Measurements from ENCODE around the gene DRC3. TPM values are rescaled to one million over a fixed set of nuclear protein-coding genes. Genes with fewer than 3 reads are reported as not detected.

DRC3 gene
- total and polyA plus RNA-seq, 2 donors (not counting 1 experiment from before 2014, with no cell fraction given): 0.17 TPM; not detected in 1

- no peaks in the 10 kb centered on the region for H3K27me3 ChIP-seq (replicated peaks in 1 of 4; ENCODE audit: control extremely low read depth in 1 of 4, control insufficient read depth in 3 of 4, insufficient read depth in 4 of 4, low read length in 3 of 4)
- H2AFZ ChIP-seq (ENCODE audit: insufficient read depth, low read depth, low read length, poor library complexity, severe bottlenecking): no peak overlapping the region
- TF ChIP-seq CTCF (IDR thresholded peaks at IDR 0.05) (no peak), EZH2 (IDR thresholded peaks at IDR 0.05; ENCODE audit: borderline replicate concordance, insufficient read depth, low read depth, low read length, poor library complexity, severe bottlenecking) (no peak)
- no peaks in the 10 kb centered on the region for H3K9me3 Mint-ChIP-seq (ENCODE audit: insufficient read depth)
- H3K9ac ChIP-seq (ENCODE audit: low read length): no peak overlapping the region
- no peak overlapping the region for H3K4me3 Mint-ChIP-seq
- H3K36me3 ChIP-seq (replicated peaks in 1 of 2; ENCODE audit: control extremely low read depth in 1 of 2, control insufficient read depth in 1 of 2, extremely low read depth in 1 of 2, insufficient read depth in 2 of 2, low read length in 1 of 2): no peaks in the 10 kb centered on the region
- no peak overlapping the region for H3K27ac ChIP-seq (ENCODE audit: low read length in 2 of 2)
- no peak overlapping the region for H3K4me3 ChIP-seq (ENCODE audit: control extremely low read depth in 1 of 5, extremely low read depth in 1 of 5, insufficient read depth in 1 of 5, low read depth in 2 of 5, low read length in 4 of 5)
- peaks cover 25% of the 10 kb centered on the region for H3K4me1 Mint-ChIP-seq
- H3K9me3 ChIP-seq (ENCODE audit: control extremely low read depth in 1 of 3, control insufficient read depth in 2 of 3, insufficient read depth in 1 of 3, low read length in 2 of 3): peaks cover 0 to 3% (median 0%) of the 10 kb centered on the region in 3 donors
- H3K4me1 ChIP-seq (ENCODE audit: control insufficient read depth in 2 of 2, insufficient read depth in 2 of 2, low read length in 2 of 2): peaks cover 12 to 17% of the 10 kb centered on the region in 2 donors
- ChIA-PET CTCF (no interaction called here), POLR2A (interaction anchor here (0.6 kb wide), 1 partner anchor 20 kb away, joined by 14 read pairs; no protein-coding TSS in a partner anchor)
- H4K20me1 ChIP-seq (ENCODE audit: control insufficient read depth, insufficient read depth, low read length, poor library complexity, severe bottlenecking): peaks cover 15% of the 10 kb centered on the region
- no peaks in the 10 kb centered on the region for H3K27me3 Mint-ChIP-seq
- 67% methylated on average over 4 of the region's 8 CpGs for WGBS (ENCODE audit: insufficient coverage)
- intact Hi-C loops (cut with micrococcal nuclease): loop anchor here (10.0 kb wide), 1 partner anchor 1999 kb away; the partner anchor contains the start of gene AKAP10
- no peak overlapping the region for H3K4me2 ChIP-seq (replicated peaks; ENCODE audit: low read depth, low read length, poor library complexity, severe bottlenecking)
- no peak overlapping the region for H3K27ac Mint-ChIP-seq
- peaks cover 16% of the 10 kb centered on the region for H3K79me2 ChIP-seq (ENCODE audit: control insufficient read depth, insufficient read depth, low read length)
- ATAC-seq (ENCODE audit: low read depth) (no peak), DNase-seq (no peak)
These were observed 2.8 kb downstream of the DRC3 start for GRCh38 chr17:17975436-17975835.

GRCh38 chr17:17976931-17977570 is 4.4 kb downstream of the DRC3 start:
- CTCF ChIA-PET: no interaction called here

More at GRCh38 chr17:17976931-17977570, 4.4 kb downstream of the DRC3 start:
- H3K27ac Mint-ChIP-seq: no peak overlapping the region
- Histone ChIP-seq H3K79me2 (ENCODE audit: control insufficient read depth, insufficient read depth, low read length) (no peaks in the 10 kb centered on the region), H3K27ac (ENCODE audit: low read length in 2 of 2) (no peak overlapping the region), H2AFZ (ENCODE audit: insufficient read depth, low read depth, low read length, poor library complexity, severe bottlenecking) (no peak overlapping the region), H3K27me3 (replicated peaks in 1 of 4; ENCODE audit: control extremely low read depth in 1 of 4, control insufficient read depth in 3 of 4, insufficient read depth in 4 of 4, low read length in 3 of 4) (no peaks in the 10 kb centered on the region), H3K36me3 (replicated peaks in 1 of 2; ENCODE audit: control extremely low read depth in 1 of 2, control insufficient read depth in 1 of 2, extremely low read depth in 1 of 2, insufficient read depth in 2 of 2, low read length in 1 of 2) (no peaks in the 10 kb centered on the region), H3K4me1 (ENCODE audit: control insufficient read depth in 2 of 2, insufficient read depth in 2 of 2, low read length in 2 of 2) (peaks cover 4 to 7% of the 10 kb centered on the region in 2 donors), H3K4me2 (replicated peaks; ENCODE audit: low read depth, low read length, poor library complexity, severe bottlenecking) (no peak overlapping the region), H3K9ac (ENCODE audit: low read length) (no peak overlapping the region), H4K20me1 (ENCODE audit: control insufficient read depth, insufficient read depth, low read length, poor library complexity, severe bottlenecking) (no peaks in the 10 kb centered on the region), H3K4me3 (ENCODE audit: control extremely low read depth in 1 of 5, extremely low read depth in 1 of 5, insufficient read depth in 1 of 5, low read depth in 2 of 5, low read length in 4 of 5) (no peak overlapping the region), H3K9me3 (ENCODE audit: control extremely low read depth in 1 of 3, control insufficient read depth in 2 of 3, insufficient read depth in 1 of 3, low read length in 2 of 3) (peaks cover 0 to 8% (median 0%) of the 10 kb centered on the region in 3 donors)
- H3K4me1 Mint-ChIP-seq: peaks cover 14% of the 10 kb centered on the region
- 91% methylated on average over 6 of the region's 10 CpGs for WGBS (ENCODE audit: insufficient coverage)
- POLR2A ChIA-PET: interaction anchor here (0.6 kb wide), 1 partner anchor 23 kb away, joined by 4 read pairs; no protein-coding TSS in a partner anchor
- intact Hi-C loops (cut with micrococcal nuclease): loop anchor here (10.0 kb wide), 1 partner anchor 1998 kb away; the partner anchor contains the start of gene AKAP10
- ATAC-seq (ENCODE audit: low read depth) (no peak), DNase-seq (no peak)
- H3K4me3 Mint-ChIP-seq: no peak overlapping the region
- TF ChIP-seq EZH2 (IDR thresholded peaks at IDR 0.05; ENCODE audit: borderline replicate concordance, insufficient read depth, low read depth, low read length, poor library complexity, severe bottlenecking) (no peak), CTCF (IDR thresholded peaks at IDR 0.05) (no peak)
- H3K9me3 Mint-ChIP-seq (ENCODE audit: insufficient read depth): no peaks in the 10 kb centered on the region
- H3K27me3 Mint-ChIP-seq: no peaks in the 10 kb centered on the region

All from B cell (primary cell).